22Rv1 (cell line): ENCODE measurements around the gene ARFGAP2.
"Not testable (repeated sequence)": the region's sequence is repeated elsewhere in the genome, so short reads cannot be mapped to it uniquely, and the experiment has no call there.

ENCODE experiments used
- CTCF ChIP-seq: fragments of 450-650 bp; IDR thresholded peaks from 2 replicates; pipeline ENCODE4 v1.5.1; 2017; ENCODE audit warnings: mild to moderate bottlenecking
- ZFX ChIP-seq: fragments of 450-650 bp; IDR thresholded peaks from 2 replicates; pipeline ENCODE4 v1.6.1; 2017; ENCODE audit warnings: antibody characterized with exemption, borderline replicate concordance

DNA sequence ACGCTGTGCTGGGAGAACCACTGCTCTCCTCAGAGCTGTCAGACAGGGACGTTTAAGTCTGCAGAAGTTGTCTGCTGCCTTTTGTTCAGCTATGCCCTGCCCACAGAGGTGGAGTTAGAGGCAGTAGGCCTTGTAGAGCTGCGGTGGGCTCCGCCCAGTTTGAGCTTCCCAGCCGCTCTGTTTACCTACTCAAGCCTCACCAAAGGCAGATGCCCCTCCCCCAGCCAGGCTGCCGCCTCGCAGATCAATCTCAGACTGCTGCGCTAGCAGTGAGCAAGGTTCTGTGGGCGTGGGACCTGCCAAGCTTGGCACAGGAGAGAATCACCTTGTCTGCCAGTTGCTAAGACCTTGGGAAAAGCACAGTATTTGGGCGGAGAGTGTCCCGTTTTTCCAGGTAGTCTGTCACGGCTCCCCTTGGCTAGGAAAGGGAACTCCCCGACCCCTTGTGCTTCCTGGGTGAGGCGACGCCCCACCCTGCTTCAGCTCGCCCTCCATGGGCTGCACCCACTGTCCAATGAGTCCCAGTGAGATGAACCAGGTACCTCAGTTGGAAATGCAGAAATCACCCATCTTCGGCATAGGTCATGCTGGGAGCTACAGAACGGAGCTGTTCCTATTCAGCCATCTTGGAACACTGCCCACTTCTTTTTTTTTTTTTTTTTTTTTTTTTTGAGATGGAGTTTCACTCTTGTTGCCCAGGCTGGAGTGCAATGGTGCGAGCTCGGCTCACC, 57.6 kb downstream of the ARFGAP2 start:
- not testable (repeated sequence) for TF ChIP-seq CTCF, ZFX
